Panc1 (cell line): Measurements from ENCODE around the gene UBR3. TPM values are rescaled to one million over a fixed set of nuclear protein-coding genes. Genes with fewer than 3 reads are reported as not detected.

Source experiments
- ATAC-seq: fragments of 200-7000 bp; cut with Tn5 transposase; 2 replicates; pipeline ENCODE4 v1.9.1; 2020; ENCODE audit warnings: mild to moderate bottlenecking, moderate library complexity
- BruUV-seq: library from RNA; stranded (reverse); fragments of 400-500 nt; replicated peaks from 2 replicates; lab custom pipeline; 2021; lab: Mats Ljungman, UMichigan
- CTCF ChIA-PET: fragments of 300-600 bp; sonication (Branson Sonifier 250); formaldehyde crosslinking; loops from one replicate; lab custom pipeline; 2022; ENCODE audit warnings: antibody characterized with exemption; lab: Charles Lee
- POLR2A ChIA-PET: fragments of 300-600 bp; sonication (Branson Sonifier 250); formaldehyde crosslinking; loops from one replicate; lab custom pipeline; 2022; ENCODE audit warnings: antibody characterized with exemption; lab: Charles Lee
- DNase-seq: peaks from one replicate; pipeline ENCODE4 v3.0.0-alpha.2; 2010; ENCODE audit warnings: low read depth, low spot score
- H3K27ac ChIP-seq: 2 replicates; pipeline ENCODE4 v1.5.1; 2011; ENCODE audit warnings: mild to moderate bottlenecking, low read length, inconsistent platforms
- H3K27me3 ChIP-seq: fragments of 200-500 bp; sonication (Bioruptor generic); 2 replicates; pipeline ENCODE4 v1.6.0; 2014; ENCODE audit warnings: low read length, inconsistent platforms; ENCODE audit not compliant: control insufficient read depth, insufficient read depth
- H3K36me3 ChIP-seq: fragments of 200-500 bp; sonication (Bioruptor generic); 2 replicates; pipeline ENCODE4 v1.5.1; 2014; ENCODE audit warnings: inconsistent platforms, mild to moderate bottlenecking, low read length, moderate library complexity; ENCODE audit not compliant: control insufficient read depth, insufficient read depth
- H3K4me1 ChIP-seq: 2 replicates; pipeline ENCODE4 v1.5.1; 2011; ENCODE audit warnings: inconsistent platforms, mild to moderate bottlenecking, low read length, moderate library complexity; ENCODE audit not compliant: control insufficient read depth, insufficient read depth
- H3K4me3 ChIP-seq, 2 experiments: 2 replicates each; pipeline ENCODE4 v1.5.1; 2011 to 2012; ENCODE audit warnings: low read depth in 2 of 2, low read length in 2 of 2, mild to moderate bottlenecking in 2 of 2, inconsistent platforms in 1 of 2, moderate library complexity in 1 of 2
- H3K9me3 ChIP-seq: fragments of 200-500 bp; sonication (Bioruptor generic); 2 replicates; pipeline ENCODE4 v1.5.1; 2014; ENCODE audit warnings: low read depth, mild to moderate bottlenecking, inconsistent platforms, low read length, moderate library complexity; ENCODE audit not compliant: control insufficient read depth, insufficient read depth
- POLR2AphosphoS5 ChIP-seq: IDR thresholded peaks from 2 replicates; pipeline ENCODE4 v1.6.1; 2012; ENCODE audit warnings: mild to moderate bottlenecking, low read depth, low read length, moderate library complexity
- REST ChIP-seq, 2 experiments: IDR thresholded peaks; 2 replicates each; pipeline ENCODE4 v1.6.1; 2011 to 2012; ENCODE audit warnings: low read depth in 2 of 2, control low read depth in 1 of 2, low read length in 1 of 2, mild to moderate bottlenecking in 1 of 2, moderate library complexity in 1 of 2; ENCODE audit not compliant: insufficient read depth in 1 of 2
- SIN3A ChIP-seq: IDR thresholded peaks from 2 replicates; pipeline ENCODE4 v1.6.1; 2012; ENCODE audit warnings: low read depth, mild to moderate bottlenecking, low read length, moderate library complexity, borderline replicate concordance; ENCODE audit not compliant: insufficient read depth
- TCF7L2 ChIP-seq: IDR thresholded peaks from 2 replicates; pipeline ENCODE4 v1.6.1; 2011; ENCODE audit warnings: mild to moderate bottlenecking, low read depth, low read length, inconsistent platforms
- in situ Hi-C: cut with HindIII; loops from 2 replicates; pipeline ENCODE4 v1.10.0; 2016; ENCODE audit warnings: low sequenced_read_pairs, low pct_unique_long_range_greater_than_20kb
- intact Hi-C: fragments of 100-400 bp; cut with micrococcal nuclease; formaldehyde crosslinking; loops from one replicate; pipeline ENCODE4 v1.10.0; 2022; ENCODE audit not compliant: unreplicated experiment
- total RNA-seq: library from RNA; stranded (reverse); gene quantifications from one replicate; pipeline ENCODE4 v1.2.1, GENCODE V29; 2021; ENCODE audit not compliant: unreplicated experiment
- TF ChIP-seq, protein P1 (sequence below): fragments of 450-650 bp; IDR thresholded peaks from 2 replicates; pipeline ENCODE4 v1.5.1; 2017; ENCODE audit warnings: mild to moderate bottlenecking

The UBR3 gene
- total RNA-seq, 1 experiment from 2014 or later: 27.9 TPM

- H3K4me1 ChIP-seq: no peaks in the 10 kb centered on the region
- no peaks in the 10 kb centered on the region for H3K27me3 ChIP-seq
- no TSS peak for BruUV-seq
- H3K36me3 ChIP-seq: no peaks in the 10 kb centered on the region
- DNase-seq (no peak), ATAC-seq (no peak)
- in situ Hi-C loops (no loop called here), intact Hi-C loops (no loop called here)
- no peaks in the 10 kb centered on the region for H3K9me3 ChIP-seq
- TF ChIP-seq REST (IDR thresholded peaks at IDR 0.05; ENCODE audit: insufficient read depth in 1 of 2, low read depth in 2 of 2, low read length in 1 of 2): no peak
- no peak for TF ChIP-seq POLR2AphosphoS5
- no peak for TF ChIP-seq SIN3A
- TF ChIP-seq, protein P1, sequence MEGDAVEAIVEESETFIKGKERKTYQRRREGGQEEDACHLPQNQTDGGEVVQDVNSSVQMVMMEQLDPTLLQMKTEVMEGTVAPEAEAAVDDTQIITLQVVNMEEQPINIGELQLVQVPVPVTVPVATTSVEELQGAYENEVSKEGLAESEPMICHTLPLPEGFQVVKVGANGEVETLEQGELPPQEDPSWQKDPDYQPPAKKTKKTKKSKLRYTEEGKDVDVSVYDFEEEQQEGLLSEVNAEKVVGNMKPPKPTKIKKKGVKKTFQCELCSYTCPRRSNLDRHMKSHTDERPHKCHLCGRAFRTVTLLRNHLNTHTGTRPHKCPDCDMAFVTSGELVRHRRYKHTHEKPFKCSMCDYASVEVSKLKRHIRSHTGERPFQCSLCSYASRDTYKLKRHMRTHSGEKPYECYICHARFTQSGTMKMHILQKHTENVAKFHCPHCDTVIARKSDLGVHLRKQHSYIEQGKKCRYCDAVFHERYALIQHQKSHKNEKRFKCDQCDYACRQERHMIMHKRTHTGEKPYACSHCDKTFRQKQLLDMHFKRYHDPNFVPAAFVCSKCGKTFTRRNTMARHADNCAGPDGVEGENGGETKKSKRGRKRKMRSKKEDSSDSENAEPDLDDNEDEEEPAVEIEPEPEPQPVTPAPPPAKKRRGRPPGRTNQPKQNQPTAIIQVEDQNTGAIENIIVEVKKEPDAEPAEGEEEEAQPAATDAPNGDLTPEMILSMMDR: no peak
- TF ChIP-seq TCF7L2: no peak
- ChIA-PET CTCF (no interaction called here), POLR2A (no interaction called here)
- no peak overlapping the region for H3K27ac ChIP-seq
- no peak overlapping the region for H3K4me3 ChIP-seq
These were observed 211.5 kb downstream of the UBR3 start for GRCh38 chr2:170038734-170039133.

- ChIA-PET CTCF (no interaction called here), POLR2A (no interaction called here)
- H3K4me3 ChIP-seq: no peak overlapping the region
- no peak for DNase-seq
- H3K4me1 ChIP-seq: no peaks in the 10 kb centered on the region
- in situ Hi-C loops (no loop called here), intact Hi-C loops (no loop called here)
- BruUV-seq: no TSS peak
- ATAC-seq: no peak
- H3K36me3 ChIP-seq: no peaks in the 10 kb centered on the region
- no peak overlapping the region for H3K27ac ChIP-seq
- no peaks in the 10 kb centered on the region for H3K27me3 ChIP-seq
- no peak for TF ChIP-seq SIN3A
- H3K9me3 ChIP-seq: no peaks in the 10 kb centered on the region
These were observed 212.3 kb downstream of the UBR3 start for GRCh38 chr2:170039401-170040172.

- ATAC-seq (no peak), DNase-seq (no peak)
- in situ Hi-C loops (no loop called here), intact Hi-C loops (no loop called here)
- TF ChIP-seq REST (IDR thresholded peaks at IDR 0.05; ENCODE audit: insufficient read depth in 1 of 2, low read depth in 2 of 2, low read length in 1 of 2) (no peak), SIN3A (no peak), POLR2AphosphoS5 (no peak), TCF7L2 (no peak)
- TF ChIP-seq, protein P1: no peak
- H3K9me3 ChIP-seq: no peaks in the 10 kb centered on the region
- CTCF ChIA-PET: no interaction called here
- H3K36me3 ChIP-seq: no peaks in the 10 kb centered on the region
- H3K4me1 ChIP-seq: no peaks in the 10 kb centered on the region
- POLR2A ChIA-PET: no interaction called here
- no peaks in the 10 kb centered on the region for H3K27me3 ChIP-seq
- no TSS peak for BruUV-seq
- no peak overlapping the region for H3K4me3 ChIP-seq
- H3K27ac ChIP-seq: no peak overlapping the region
These were observed 217.7 kb downstream of the UBR3 start for GRCh38 chr2:170044751-170045478.
